ENCODE results near the gene KCNH2. TPM values are rescaled to one million over a fixed set of nuclear protein-coding genes. Genes with fewer than 3 reads are reported as not detected.
A peak's percentile ranks its signal among the peaks of the same experiment; 100 is the strongest.

The KCNH2 gene
- total and polyA plus RNA-seq, 2 experiments from 2014 or later: 48.0 to 110 TPM

GRCh38 chr7:151020231-151020630, 42.1 kb upstream of the KCNH2 start:
- no peak overlapping the region for H3K4me3 ChIP-seq
- peaks cover 10% of the 10 kb centered on the region for H3K27me3 ChIP-seq
- no peak for DNase-seq (ENCODE audit: low read depth in 1 of 2, low spot score in 1 of 2)
- no peaks in the 10 kb centered on the region for H3K36me3 ChIP-seq
- H3K4me1 ChIP-seq (ENCODE audit: low read depth): peaks cover 21% of the 10 kb centered on the region
- no peak for TF ChIP-seq CTCF (IDR thresholded peaks at IDR 0.05; ENCODE audit: low read depth, low read length)
- no peaks in the 10 kb centered on the region for H3K9me3 ChIP-seq (ENCODE audit: low read depth)
- H3K27ac ChIP-seq: no peak overlapping the region

- H3K27me3 ChIP-seq: peaks cover 10% of the 10 kb centered on the region
- H3K4me3 ChIP-seq: no peak overlapping the region
- H3K36me3 ChIP-seq: no peaks in the 10 kb centered on the region
- no peak for DNase-seq (ENCODE audit: low read depth in 1 of 2, low spot score in 1 of 2)
- no peak overlapping the region for H3K27ac ChIP-seq
- H3K4me1 ChIP-seq (ENCODE audit: low read depth): peaks cover 21% of the 10 kb centered on the region
- peak; percentile 0 for TF ChIP-seq CTCF (IDR thresholded peaks at IDR 0.05; ENCODE audit: low read depth, low read length)
- H3K9me3 ChIP-seq (ENCODE audit: low read depth): no peaks in the 10 kb centered on the region
Observed at GRCh38 chr7:151019130-151019447, 41.0 kb upstream of the KCNH2 start.

GRCh38 chr7:151018421-151019129, 40.5 kb upstream of the KCNH2 start:
- H3K9me3 ChIP-seq (ENCODE audit: low read depth): no peaks in the 10 kb centered on the region
- no peak overlapping the region for H3K27ac ChIP-seq
- H3K4me1 ChIP-seq (ENCODE audit: low read depth): peaks cover 21% of the 10 kb centered on the region
- peaks cover 10% of the 10 kb centered on the region for H3K27me3 ChIP-seq
- no peaks in the 10 kb centered on the region for H3K36me3 ChIP-seq
- no peak for TF ChIP-seq CTCF (IDR thresholded peaks at IDR 0.05; ENCODE audit: low read depth, low read length)
- peak; percentile 30 to 39 for DNase-seq (ENCODE audit: low read depth in 1 of 2, low spot score in 1 of 2)
- peak overlapping the region; percentile 17 for H3K4me3 ChIP-seq

GRCh38 chr7:151017953-151018420, 39.9 kb upstream of the KCNH2 start:
- Histone ChIP-seq H3K9me3 (ENCODE audit: low read depth) (no peaks in the 10 kb centered on the region), H3K36me3 (no peaks in the 10 kb centered on the region), H3K4me1 (ENCODE audit: low read depth) (peaks cover 21% of the 10 kb centered on the region), H3K4me3 (peak overlapping the region; percentile 17), H3K27ac (no peak overlapping the region), H3K27me3 (peaks cover 10% of the 10 kb centered on the region)
- peak; percentile 57 to 84 for DNase-seq (ENCODE audit: low read depth in 1 of 2, low spot score in 1 of 2)
- TF ChIP-seq CTCF (IDR thresholded peaks at IDR 0.05; ENCODE audit: low read depth, low read length): peak; percentile 98

- Histone ChIP-seq H3K36me3 (no peaks in the 10 kb centered on the region), H3K4me3 (peak overlapping the region; percentile 17), H3K27ac (no peak overlapping the region), H3K27me3 (peaks cover 10% of the 10 kb centered on the region), H3K9me3 (ENCODE audit: low read depth) (no peaks in the 10 kb centered on the region), H3K4me1 (ENCODE audit: low read depth) (peaks cover 21% of the 10 kb centered on the region)
- no peak for DNase-seq (ENCODE audit: low read depth in 1 of 2, low spot score in 1 of 2)
- TF ChIP-seq CTCF (IDR thresholded peaks at IDR 0.05; ENCODE audit: low read depth, low read length): no peak
Observed at GRCh38 chr7:151017370-151017952, 39.3 kb upstream of the KCNH2 start.
